ENCODE measurements around the gene FLNB.

GRCh38 chr3:58205981-58206380 lies 197.8 kb downstream of the FLNB start:
- TF ChIP-seq CTCF (IDR thresholded peaks at IDR 0.05; ENCODE audit: poor library complexity, severe bottlenecking) (no peak), MXI1 (conservative IDR thresholded peaks at IDR 0.05; ENCODE audit: poor library complexity, severe bottlenecking) (no peak), POLR2AphosphoS5 (IDR thresholded peaks at IDR 0.05) (no peak), EP300 (conservative IDR thresholded peaks at IDR 0.05; ENCODE audit: poor library complexity, severe bottlenecking) (no peak), RAD21 (conservative IDR thresholded peaks at IDR 0.05) (no peak)
